Stimulated activated CD4-positive, alpha-beta T cell treated with anti-CD3 and anti-CD28 coated beads, Interleukin-12 subunit alpha, Interleukin-12 subunit beta, amount 100 ng/mL, for 4 hours (primary cell): ENCODE data around the gene TMEM106B.

ENCODE experiments used
- DNase-seq: peaks from one replicate; pipeline ENCODE4 v3.0.0-alpha.2; 2020

The TMEM106B gene

DNA sequence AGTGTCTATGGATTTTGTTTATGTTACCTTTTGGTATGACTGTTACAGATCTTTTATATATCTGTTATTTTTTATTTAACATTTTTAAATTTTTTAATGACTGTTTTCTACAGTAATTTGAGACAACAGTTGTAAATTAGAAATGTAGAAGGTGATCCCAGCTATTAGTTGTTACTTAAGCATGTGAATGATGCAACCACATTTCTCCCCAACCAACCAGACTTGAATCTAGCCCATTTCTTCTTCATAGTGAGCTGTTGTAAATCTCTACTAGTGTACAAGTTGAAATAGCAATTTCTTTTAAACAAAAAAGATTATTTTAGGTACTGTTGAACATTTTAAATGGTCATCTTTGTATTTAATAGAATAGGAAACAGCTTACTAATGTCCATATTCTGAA, 18.0 kb downstream of the TMEM106B start:
- no peak for DNase-seq

DNA sequence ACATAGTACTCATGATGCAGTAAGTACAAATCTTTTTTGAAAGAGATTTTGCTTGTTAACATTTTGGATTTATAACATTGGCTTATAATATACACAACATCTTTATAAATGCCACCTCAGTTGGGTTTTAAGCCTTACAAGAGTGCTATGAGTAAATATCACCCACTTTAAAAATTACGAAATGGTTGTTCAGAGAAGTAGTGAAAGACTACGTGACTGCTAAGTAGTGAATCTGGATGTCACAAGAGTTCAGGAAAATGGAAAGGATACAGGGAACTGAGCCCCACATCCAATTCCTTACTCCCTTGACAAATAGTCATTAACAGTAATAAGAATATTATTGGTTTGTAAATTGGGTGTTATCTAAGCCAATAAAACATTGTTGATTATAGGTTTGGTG, 20.0 kb downstream of the TMEM106B start:
- no peak for DNase-seq

DNA sequence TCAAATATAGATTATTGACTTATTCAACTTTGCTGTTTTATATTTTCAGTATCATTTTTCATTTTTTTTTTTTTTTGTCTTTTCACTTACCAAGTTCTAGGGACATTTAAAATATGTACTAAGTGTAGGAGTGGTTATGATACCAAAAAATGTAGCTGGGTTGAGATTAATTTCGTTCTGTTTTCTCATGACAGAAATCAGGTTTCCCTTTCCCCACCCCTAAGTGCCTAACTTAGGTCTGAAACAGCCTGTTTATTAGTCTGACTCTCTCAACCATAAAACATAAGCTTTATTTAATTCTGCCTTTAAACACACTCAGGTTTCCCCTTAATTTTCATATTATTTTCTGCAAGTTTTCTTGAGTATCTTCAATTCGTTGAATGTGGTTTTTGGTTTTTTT, 22.1 kb downstream of the TMEM106B start:
- DNase-seq = no peak

DNA sequence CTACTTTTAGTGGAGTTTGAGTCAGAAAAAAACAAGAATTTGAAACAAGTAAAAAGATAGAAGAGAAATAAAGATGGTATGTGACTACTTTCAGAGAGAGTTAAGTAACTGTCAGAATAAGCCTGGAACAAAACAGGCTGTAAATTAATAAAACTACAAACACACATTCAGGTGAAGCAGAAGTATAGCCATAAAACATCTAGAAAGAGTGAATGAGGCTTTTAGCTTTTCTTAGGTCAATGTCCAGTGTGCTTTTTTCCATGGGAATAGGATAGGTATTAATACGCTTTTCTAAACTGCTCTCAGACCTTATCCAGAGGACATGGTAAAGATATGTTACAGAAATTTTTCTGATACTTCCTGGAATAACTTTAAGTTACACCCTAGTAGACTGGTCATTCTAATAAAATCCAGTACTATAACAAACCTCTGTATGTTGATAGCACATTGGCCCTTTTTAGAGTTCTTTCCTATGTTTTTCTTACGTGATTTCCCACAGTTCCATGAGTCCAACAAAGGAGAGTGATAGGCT, 23.3 kb downstream of the TMEM106B start:
- no peak for DNase-seq

DNA sequence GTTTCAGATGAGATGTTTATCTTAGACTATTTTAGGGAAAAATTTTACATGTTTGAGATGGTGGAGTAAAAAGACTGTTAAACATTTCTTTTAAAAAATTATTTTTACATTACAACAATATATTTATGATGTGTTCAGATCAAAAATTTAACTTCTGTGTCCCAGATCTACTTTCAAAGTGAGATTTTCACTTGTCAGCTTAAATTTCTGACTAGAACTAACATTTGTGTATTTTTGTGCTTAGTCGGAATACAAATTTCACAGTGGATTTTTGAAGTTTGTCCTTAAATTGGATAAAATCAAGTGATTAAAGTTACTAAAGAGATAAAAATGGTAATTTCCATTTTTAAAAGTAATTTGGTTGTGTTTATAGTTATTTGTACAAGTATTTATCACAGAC, 24.9 kb downstream of the TMEM106B start:
- DNase-seq = no peak

DNA sequence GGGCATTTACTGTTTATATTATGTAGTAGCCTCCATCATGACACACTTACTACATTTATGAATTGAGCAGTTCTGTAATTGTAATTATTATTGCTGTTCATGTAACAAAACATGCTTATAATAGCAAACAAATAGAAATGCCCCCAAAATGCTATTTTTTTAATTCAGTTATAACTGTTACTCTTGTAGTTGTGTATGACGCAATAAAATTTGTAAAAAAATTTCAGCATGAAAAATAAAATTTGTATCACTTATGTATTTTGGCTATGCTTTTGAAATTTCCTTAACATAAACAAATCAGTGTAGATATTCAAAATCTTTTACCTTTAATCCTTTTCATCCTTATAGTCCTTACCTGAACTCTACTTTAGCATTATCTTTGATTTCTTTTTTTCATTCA, 25.9 kb downstream of the TMEM106B start:
- no peak for DNase-seq

DNA sequence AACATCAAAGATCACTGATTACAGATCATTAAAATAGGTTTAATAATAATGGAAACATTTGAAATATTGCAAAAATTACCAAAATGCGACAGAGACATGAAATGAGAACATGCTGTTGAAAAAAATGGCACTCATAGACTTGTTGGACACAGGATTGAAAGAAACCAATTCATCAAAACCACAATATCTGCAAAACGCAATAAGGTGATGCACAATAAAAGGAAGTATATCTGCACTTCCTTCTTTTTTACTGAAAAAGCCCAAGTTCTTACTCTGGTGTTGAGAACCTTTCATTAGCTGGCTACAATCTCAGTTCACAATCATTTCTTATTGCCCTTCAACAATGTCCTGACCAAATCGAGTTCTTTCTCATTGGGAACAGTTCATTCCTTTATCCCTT, 28.7 kb downstream of the TMEM106B start:
- no peak for DNase-seq

DNA sequence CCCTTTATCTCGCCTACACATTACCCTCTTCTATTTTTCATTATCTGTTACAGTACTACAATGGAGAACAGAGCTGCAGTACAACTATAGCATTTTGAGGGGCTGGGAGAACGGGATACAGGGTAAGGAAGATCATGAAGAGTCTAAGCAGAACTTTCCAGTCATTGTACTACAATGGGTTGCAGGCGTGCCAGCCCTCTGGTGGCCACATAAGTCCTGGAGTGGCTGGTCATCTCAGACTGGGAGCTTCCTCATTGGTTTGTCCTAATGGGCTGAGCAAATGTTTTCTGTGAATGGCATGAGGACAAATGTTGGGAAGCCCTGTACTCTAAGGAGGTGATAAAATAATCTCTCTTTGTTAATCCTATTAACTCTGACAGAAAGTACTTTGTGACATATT, 33.0 kb downstream of the TMEM106B start:
- DNase-seq = no peak

DNA sequence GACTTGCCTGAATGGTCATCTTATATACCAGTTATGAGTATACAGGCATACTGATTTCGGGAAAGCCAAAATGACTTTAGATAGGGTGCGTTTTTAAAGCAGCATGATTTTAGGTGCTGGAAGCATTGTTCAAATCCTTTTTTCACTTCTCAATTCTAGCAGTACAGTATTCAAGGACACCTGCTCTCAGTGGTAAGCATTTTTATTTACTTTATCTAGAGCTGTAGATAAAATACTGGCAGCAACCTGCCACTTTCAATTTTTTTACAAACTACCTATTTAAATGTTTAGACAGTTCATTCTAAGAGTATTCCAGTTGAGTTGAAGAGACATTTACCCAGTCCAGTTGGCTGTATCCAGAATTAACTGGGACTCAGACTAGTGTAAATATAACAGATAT, 33.6 kb downstream of the TMEM106B start:
- DNase-seq = no peak

DNA sequence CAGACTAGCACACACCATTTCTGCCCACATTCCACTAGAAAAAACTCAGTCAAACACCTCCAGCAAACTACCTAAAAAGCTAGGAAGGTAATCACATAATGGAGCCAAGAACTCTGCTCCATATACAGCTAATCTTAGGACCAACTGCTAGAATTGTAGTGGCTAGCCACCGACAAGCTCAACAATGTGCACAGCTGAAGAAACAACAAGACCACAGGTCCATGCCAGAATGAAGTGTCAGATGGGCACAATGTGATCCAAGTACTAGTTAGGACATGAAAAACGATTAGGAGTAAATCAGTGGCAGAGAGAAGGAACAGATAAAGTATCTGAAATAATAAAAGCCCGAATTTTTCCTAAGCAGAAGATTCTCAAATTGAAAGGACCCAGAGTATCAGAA, 38.6 kb downstream of the TMEM106B start:
- no peak for DNase-seq

DNA sequence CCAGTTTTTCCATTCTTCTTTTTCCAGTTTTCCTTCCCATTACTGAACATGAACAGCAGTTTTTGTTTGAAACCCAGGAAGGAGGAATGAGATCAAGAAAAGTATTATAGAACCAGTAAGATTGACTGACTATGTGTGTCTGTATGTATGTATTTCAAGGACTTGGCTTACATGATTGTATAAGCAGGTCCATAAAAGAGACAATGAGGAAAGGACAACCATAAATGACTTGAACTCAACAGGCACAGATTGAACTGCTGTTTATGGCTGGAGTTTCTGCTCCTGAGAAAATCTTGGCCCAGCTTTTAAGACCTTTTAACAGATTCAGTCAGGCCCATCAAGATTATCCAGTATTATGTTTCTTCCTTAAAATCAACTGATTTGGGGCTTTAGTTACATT, 39.1 kb downstream of the TMEM106B start:
- no peak for DNase-seq

DNA sequence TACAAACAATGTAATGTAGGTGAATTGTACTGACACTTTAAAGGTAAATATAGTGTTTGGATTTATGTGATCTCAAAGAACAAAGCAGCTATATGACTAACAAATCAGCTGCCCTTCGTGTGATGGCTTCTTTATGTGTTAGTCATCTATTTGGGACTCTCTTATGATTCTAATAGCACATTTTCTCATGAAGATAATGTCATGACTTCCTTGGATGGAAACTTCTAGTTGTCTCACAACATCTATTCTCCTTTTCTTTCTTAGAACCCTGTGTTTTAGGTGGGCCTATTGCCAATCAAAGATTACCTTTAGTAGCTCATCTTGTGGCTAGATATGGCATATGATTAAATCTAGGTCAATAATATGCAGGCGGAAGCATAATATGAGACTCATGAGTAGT, 45.0 kb downstream of the TMEM106B start:
- DNase-seq = no peak

DNA sequence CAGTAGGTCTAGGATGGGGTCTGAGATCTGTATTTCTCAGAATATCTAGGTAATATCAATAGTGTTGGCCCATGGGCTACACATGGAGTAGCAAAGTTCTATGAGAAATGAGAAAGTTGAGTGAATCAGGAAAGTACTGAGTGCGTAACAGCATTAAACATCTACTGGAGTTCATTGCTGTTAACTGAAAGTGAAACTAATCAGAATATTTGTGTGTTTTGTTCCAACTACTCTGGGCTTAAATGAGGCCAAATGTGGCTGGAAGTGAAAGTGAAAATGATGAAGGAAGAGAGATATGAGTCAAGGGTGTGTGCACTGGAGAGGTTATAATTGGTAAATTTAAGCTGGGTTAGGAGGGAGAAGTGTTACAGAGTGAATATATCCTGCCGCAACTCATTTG, 46.5 kb downstream of the TMEM106B start:
- no peak for DNase-seq

DNA sequence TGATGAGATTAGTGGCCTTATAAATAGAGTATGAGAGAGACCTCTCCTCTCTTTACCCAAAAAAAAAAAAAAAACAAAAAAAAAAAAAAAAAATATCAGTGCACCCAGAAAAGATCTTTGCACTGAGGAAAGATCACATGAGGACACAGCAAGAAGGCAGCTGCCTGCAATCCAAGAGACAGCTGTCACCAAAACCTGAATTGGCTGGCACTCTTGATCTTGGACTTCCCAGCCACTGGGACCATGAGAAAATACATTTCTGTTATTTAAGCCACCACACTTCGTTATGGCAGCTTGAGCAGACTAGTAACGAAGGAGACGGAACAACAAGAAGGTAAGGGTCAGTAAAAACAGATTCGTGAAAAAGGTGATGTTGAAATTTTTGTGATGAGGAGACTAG, 47.0 kb downstream of the TMEM106B start:
- no peak for DNase-seq

DNA sequence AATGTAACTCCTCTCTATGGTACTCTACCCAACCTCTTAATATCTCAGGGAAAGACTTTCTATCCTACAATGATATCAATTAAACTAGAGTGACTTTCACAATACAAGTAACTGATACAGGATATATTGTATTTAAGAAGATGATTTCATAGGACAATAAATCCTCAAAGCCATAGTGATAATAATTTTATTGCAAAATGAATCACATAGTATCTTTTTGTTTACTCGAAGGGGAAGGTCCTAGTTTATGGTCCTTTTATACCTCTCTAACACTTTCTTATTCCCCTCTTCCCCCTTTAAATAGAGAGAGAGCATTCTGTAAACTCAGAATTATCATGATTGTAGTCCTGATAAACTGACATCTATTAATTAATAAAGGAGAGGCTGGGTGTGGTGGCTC, 56.4 kb downstream of the TMEM106B start:
- no peak for DNase-seq

DNA sequence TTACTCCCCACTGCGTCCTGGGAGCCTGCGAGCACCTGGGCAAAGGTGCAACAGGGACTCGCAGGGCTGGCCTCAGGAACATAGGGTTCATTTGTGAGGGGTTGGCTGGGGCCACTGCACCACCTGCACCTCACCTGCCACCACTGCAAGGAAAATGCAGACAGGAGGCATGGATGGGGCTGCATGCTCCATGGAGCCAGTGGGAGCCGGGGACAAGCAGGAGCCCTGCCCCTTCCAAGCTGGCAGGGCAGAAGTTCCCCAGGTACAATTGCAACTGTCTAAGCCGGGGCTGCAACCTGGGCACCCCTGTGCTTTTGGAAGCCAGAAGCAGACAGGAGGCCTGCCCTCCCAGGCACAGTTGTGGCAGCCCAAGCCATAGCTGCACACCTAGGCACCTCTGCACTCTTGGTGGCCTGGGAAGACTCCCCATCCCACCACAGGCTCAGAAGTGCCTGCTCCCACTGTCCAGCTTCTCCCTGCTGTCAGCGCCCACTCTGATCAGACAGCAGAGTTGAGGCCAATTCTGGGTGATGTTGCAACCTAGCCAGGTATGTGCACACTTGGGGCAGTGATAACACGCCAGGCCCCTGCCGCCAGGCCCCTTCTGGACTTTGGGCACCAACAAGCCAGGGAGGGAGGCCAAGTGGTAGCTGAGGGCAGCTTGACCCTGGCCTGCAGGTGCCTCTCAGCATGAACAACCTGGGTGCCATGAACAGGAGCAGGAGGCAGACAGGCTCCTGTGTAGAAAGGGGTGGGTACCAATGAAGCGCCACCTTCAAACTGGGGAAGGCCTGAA, 58.2 kb downstream of the TMEM106B start:
- no peak for DNase-seq

DNA sequence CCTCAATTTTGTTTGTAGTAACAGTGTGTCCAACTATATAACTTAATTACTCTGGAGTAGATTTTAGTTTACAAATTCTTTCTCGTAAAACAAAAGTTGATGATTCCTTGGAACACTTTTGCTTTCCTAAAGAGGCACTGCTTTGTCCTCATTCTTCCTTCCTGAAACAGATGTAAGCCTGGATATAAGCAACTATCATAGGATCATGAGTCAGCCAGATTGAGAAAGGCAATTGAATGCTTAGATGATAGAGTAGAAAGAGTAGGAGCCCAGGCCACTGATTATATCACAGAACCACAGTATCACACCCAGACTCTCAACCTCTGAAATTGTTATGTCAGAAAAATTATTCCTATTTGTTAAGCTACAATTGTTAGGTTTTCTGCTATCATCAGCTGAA, 69.9 kb downstream of the TMEM106B start:
- DNase-seq = no peak

DNA sequence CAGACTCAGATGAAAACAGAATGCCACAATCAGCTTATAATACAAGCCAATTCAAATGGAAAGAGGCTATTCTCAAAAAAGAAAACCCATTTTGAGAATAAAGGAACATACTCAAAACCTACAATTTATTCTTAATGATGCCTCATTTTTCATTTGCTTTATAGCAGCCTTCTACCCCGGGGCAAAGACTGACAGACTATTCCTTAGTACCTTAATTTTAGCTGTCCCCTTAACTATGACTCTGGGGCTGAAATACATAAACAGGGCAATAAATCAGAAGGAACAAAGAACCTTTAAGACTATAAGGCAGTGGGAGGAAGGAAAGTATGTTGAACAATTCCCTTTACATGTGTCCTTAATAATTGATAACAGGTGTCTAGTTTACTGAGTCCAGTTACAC, 76.8 kb downstream of the TMEM106B start:
- DNase-seq = no peak

DNA sequence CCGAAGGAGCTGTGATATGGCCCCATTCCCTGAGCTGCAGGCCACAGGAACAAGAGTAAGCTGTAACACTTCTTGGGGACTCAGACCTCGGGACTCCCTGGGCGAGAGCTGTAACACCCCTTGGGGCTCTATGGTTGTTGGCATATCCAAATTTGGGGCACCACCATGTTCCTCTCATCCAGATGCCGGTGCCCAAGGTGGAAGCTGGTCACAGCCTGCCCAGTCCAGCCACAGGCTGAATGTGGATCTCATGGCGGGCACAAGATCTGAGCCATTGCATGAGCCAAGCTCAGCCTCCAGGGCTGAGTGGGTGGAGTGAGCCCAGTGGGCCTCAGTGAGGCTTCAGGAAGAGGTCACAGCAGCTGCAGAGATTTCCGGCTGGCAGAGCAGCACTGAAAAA, 78.9 kb downstream of the TMEM106B start:
- DNase-seq = no peak

DNA sequence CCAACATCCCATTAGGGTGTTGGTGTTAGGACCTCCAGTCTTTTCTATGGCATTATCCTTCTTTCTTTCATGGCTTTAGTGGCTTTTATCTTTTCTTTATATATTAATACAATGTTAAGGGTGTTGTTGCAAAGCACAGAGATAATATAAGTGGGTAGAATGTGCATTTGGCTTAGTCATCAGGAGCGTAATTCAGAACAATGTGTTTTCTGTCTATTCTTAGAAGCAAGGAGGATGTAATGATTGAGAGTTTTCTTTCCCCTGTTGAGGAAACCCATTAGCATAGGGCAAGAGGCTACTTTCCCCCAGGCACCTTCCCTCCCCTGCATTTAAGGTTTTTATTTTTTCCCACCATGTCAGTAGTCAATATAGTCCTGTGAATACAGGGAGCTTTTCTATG, 79.7 kb downstream of the TMEM106B start:
- no peak for DNase-seq

DNA sequence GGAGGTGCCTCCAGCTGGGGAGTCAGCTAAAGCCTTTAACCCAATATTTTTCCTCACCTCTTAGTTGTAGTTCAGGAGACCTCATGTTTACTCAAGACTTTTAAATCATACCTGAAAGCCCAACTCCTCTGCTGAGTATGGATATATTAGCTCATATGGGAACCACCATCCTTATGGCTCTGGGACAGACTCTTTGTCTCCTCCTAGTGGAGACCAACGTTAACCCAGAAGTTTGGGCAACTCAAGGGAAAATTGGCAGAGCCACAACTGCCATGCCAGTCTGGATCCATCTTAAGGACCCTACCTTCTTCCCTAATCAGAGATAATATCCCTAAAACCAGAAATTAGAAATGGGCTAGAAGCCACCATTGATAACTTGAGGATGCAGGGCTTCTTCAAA, 80.8 kb downstream of the TMEM106B start:
- DNase-seq = no peak
